Activated CD8-positive, alpha-beta memory T cell treated with anti-CD3 and anti-CD28 coated beads for 4 hours (primary cell): ENCODE data around the gene MACO1.
"Not testable (repeated sequence)": the region's sequence is repeated elsewhere in the genome, so short reads cannot be mapped to it uniquely, and the experiment has no call there.

Experiments used
- DNase-seq, 2 donors: peaks; one replicate each; pipeline ENCODE4 v3.0.0-alpha.2; 2020; ENCODE audit warnings: low read depth in 2 of 2

The MACO1 gene

GRCh38 chr1:25456502-25456901, 25.8 kb downstream of the MACO1 start:
- DNase-seq = no peak

- DNase-seq = no peak
These were observed 28.0 kb downstream of the MACO1 start for GRCh38 chr1:25458541-25459298.

- DNase-seq = no peak
These were observed 29.3 kb downstream of the MACO1 start for GRCh38 chr1:25460020-25460419.

- not testable (repeated sequence) for DNase-seq
These were observed 30.1 kb downstream of the MACO1 start for GRCh38 chr1:25460816-25461215.

- no peak for DNase-seq
These were observed 31.2 kb downstream of the MACO1 start for GRCh38 chr1:25461849-25462248.

GRCh38 chr1:25462732-25463131, 32.0 kb downstream of the MACO1 start:
- no peak for DNase-seq

GRCh38 chr1:25467193-25467592, 36.5 kb downstream of the MACO1 start:
- DNase-seq = no peak

GRCh38 chr1:25467616-25468015, 36.9 kb downstream of the MACO1 start:
- no peak for DNase-seq

- DNase-seq = no peak
These were observed 37.3 kb downstream of the MACO1 start for GRCh38 chr1:25468033-25468432.

GRCh38 chr1:25469177-25469576, 38.5 kb downstream of the MACO1 start:
- DNase-seq = no peak

GRCh38 chr1:25472471-25472870, 41.8 kb downstream of the MACO1 start:
- DNase-seq = no peak

- DNase-seq = no peak
These were observed 43.0 kb downstream of the MACO1 start for GRCh38 chr1:25473653-25474225.

GRCh38 chr1:25474439-25475047, 43.8 kb downstream of the MACO1 start:
- no peak for DNase-seq

GRCh38 chr1:25476186-25477097, 45.7 kb downstream of the MACO1 start:
- DNase-seq = no peak

- no peak for DNase-seq
These were observed 46.8 kb downstream of the MACO1 start for GRCh38 chr1:25477448-25478034.

- no peak for DNase-seq
These were observed 47.9 kb downstream of the MACO1 start for GRCh38 chr1:25478633-25479032.

- DNase-seq = no peak
These were observed 50.9 kb downstream of the MACO1 start for GRCh38 chr1:25481625-25482024.

- no peak for DNase-seq
These were observed 51.5 kb downstream of the MACO1 start for GRCh38 chr1:25482211-25482610.

- no peak for DNase-seq
These were observed 53.4 kb downstream of the MACO1 start for GRCh38 chr1:25484096-25484495.

GRCh38 chr1:25484533-25484932, 53.8 kb downstream of the MACO1 start:
- DNase-seq = no peak

GRCh38 chr1:25485536-25486411, 55.1 kb downstream of the MACO1 start:
- no peak for DNase-seq
